H9 (cell line): ENCODE results near the gene KRTAP10-9. TPM values are rescaled to one million over a fixed set of nuclear protein-coding genes. Genes with fewer than 3 reads are reported as not detected.

Experiments
- DNase-seq: peaks from one replicate; pipeline ENCODE4 v3.0.0-alpha.2; 2017
- H2AFZ ChIP-seq: one replicate; pipeline ENCODE4 v1.6.1; 2013; ENCODE audit warnings: mild to moderate bottlenecking, low read length, control low read depth, moderate library complexity
- H2AK5ac ChIP-seq: 2 replicates; pipeline ENCODE4 v1.6.1; 2013; ENCODE audit warnings: low read length, control low read depth, mixed read lengths; ENCODE audit not compliant: insufficient read length
- H2BK120ac ChIP-seq: one replicate; pipeline ENCODE4 v1.6.1; 2013; ENCODE audit warnings: low read depth, mild to moderate bottlenecking, low read length, control low read depth, inconsistent platforms; ENCODE audit not compliant: poor library complexity, severe bottlenecking
- H2BK12ac ChIP-seq: 2 replicates; pipeline ENCODE4 v1.6.1; 2013; ENCODE audit warnings: low read length, control low read depth, mixed read lengths, low read depth; ENCODE audit not compliant: insufficient read length
- H2BK15ac ChIP-seq: 2 replicates; pipeline ENCODE4 v1.6.1; 2013; ENCODE audit warnings: low read depth, low read length, control low read depth
- H2BK20ac ChIP-seq: one replicate; pipeline ENCODE4 v1.6.1; 2013; ENCODE audit warnings: low read depth, mild to moderate bottlenecking, low read length, control low read depth, inconsistent platforms; ENCODE audit not compliant: poor library complexity, severe bottlenecking
- H2BK5ac ChIP-seq: 2 replicates; pipeline ENCODE4 v1.6.1; 2013; ENCODE audit warnings: low read length, control low read depth, mixed read lengths; ENCODE audit not compliant: insufficient read length
- H3K14ac ChIP-seq: 2 replicates; pipeline ENCODE4 v1.6.1; 2013; ENCODE audit warnings: low read length, control low read depth; ENCODE audit not compliant: insufficient read depth
- H3K18ac ChIP-seq: 2 replicates; pipeline ENCODE4 v1.6.1; 2013; ENCODE audit warnings: low read depth, mild to moderate bottlenecking, mixed read lengths, low read length, control low read depth; ENCODE audit not compliant: insufficient read length
- H3K23ac ChIP-seq: 2 replicates; pipeline ENCODE4 v1.6.1; 2013; ENCODE audit warnings: low read length, control low read depth, mixed read lengths, low read depth; ENCODE audit not compliant: insufficient read length
- H3K23me2 ChIP-seq: 2 replicates; pipeline ENCODE4 v1.6.1; 2013; ENCODE audit warnings: low read depth, mild to moderate bottlenecking, mixed read lengths, low read length, control low read depth; ENCODE audit not compliant: insufficient read length, poor library complexity, severe bottlenecking
- H3K27ac ChIP-seq: 2 replicates; pipeline ENCODE4 v1.5.1; 2013; ENCODE audit warnings: low read length, control low read depth, mixed read lengths, low read depth; ENCODE audit not compliant: insufficient read length
- H3K27me3 ChIP-seq: 2 replicates; pipeline ENCODE4 v1.6.1; 2013; ENCODE audit warnings: low read length, control low read depth, inconsistent platforms; ENCODE audit not compliant: insufficient read depth
- H3K4ac ChIP-seq: 2 replicates; pipeline ENCODE4 v1.6.1; 2013; ENCODE audit warnings: low read depth, mild to moderate bottlenecking, control low read depth, inconsistent platforms, low read length, moderate library complexity
- H3K4me1 ChIP-seq: 2 replicates; pipeline ENCODE4 v1.6.1; 2013; ENCODE audit warnings: low read length, control low read depth, inconsistent platforms; ENCODE audit not compliant: insufficient read depth
- H3K4me2 ChIP-seq: 2 replicates; pipeline ENCODE4 v1.6.1; 2013; ENCODE audit warnings: low read length, control low read depth, mixed read lengths; ENCODE audit not compliant: insufficient read length, insufficient read depth
- H3K56ac ChIP-seq: 2 replicates; pipeline ENCODE4 v1.6.1; 2013; ENCODE audit warnings: low read depth, mild to moderate bottlenecking, mixed read lengths, low read length, control low read depth; ENCODE audit not compliant: insufficient read length
- H3K79me1 ChIP-seq: 2 replicates; pipeline ENCODE4 v1.6.1; 2013; ENCODE audit warnings: low read depth, mild to moderate bottlenecking, moderate library complexity, low read length, control low read depth, inconsistent platforms; ENCODE audit not compliant: insufficient read depth, poor library complexity, severe bottlenecking
- H3K79me2 ChIP-seq: 2 replicates; pipeline ENCODE4 v1.6.1; 2013; ENCODE audit warnings: low read length, control low read depth, inconsistent platforms; ENCODE audit not compliant: insufficient read depth
- H3K9ac ChIP-seq: 2 replicates; pipeline ENCODE4 v1.6.1; 2013; ENCODE audit warnings: low read length, control low read depth, mixed read lengths; ENCODE audit not compliant: insufficient read length; ENCODE audit errors: extremely low read depth
- H3K9me3 ChIP-seq: one replicate; pipeline ENCODE4 v1.6.1; 2013; ENCODE audit warnings: low read depth, low read length, inconsistent platforms; ENCODE audit not compliant: control insufficient read depth
- H3T11ph ChIP-seq: one replicate; pipeline ENCODE4 v1.6.1; 2013; ENCODE audit warnings: mild to moderate bottlenecking, low read length, control low read depth, inconsistent platforms
- H4K20me1 ChIP-seq: one replicate; pipeline ENCODE4 v1.6.1; 2013; ENCODE audit not compliant: control insufficient read depth, insufficient read length, insufficient read depth
- H4K5ac ChIP-seq: 2 replicates; pipeline ENCODE4 v1.6.1; 2013; ENCODE audit warnings: low read depth, mild to moderate bottlenecking, mixed read lengths, low read length, control low read depth; ENCODE audit not compliant: insufficient read length
- H4K8ac ChIP-seq: replicated peaks from 2 replicates; pipeline ENCODE4 v1.6.1; 2013; ENCODE audit warnings: low read length, control low read depth, mixed read lengths, low read depth; ENCODE audit not compliant: insufficient read length
- H4K91ac ChIP-seq: 2 replicates; pipeline ENCODE4 v1.6.1; 2013; ENCODE audit warnings: low read depth, mild to moderate bottlenecking, moderate library complexity, mixed read lengths, low read length, control low read depth; ENCODE audit not compliant: insufficient read length
- H3K27ac Mint-ChIP-seq, 3 experiments: 2 replicates in 2 of 3; 3 replicates in 1 of 3; pipeline ENCODE4 v1.8.0; 2020 to 2021; ENCODE audit warnings: mixed read lengths in 3 of 3, mild to moderate bottlenecking in 1 of 3, moderate library complexity in 1 of 3
- H3K27me3 Mint-ChIP-seq: 2 replicates; pipeline ENCODE4 v1.8.0; 2021; ENCODE audit warnings: low read depth, mild to moderate bottlenecking, moderate library complexity, mixed read lengths
- H3K36me3 Mint-ChIP-seq, 3 experiments: 2 replicates in 2 of 3; 3 replicates in 1 of 3; pipeline ENCODE4 v1.8.0; 2020 to 2021; ENCODE audit warnings: low read depth in 3 of 3, mixed read lengths in 3 of 3; ENCODE audit not compliant: insufficient read depth in 1 of 3
- H3K4me1 Mint-ChIP-seq, 2 experiments: 2 replicates each; pipeline ENCODE4 v1.8.0; 2020; ENCODE audit warnings: mixed read lengths in 2 of 2
- H3K4me3 Mint-ChIP-seq, 2 experiments: 2 replicates in 1 of 2; 3 replicates in 1 of 2; pipeline ENCODE4 v1.8.0; 2020 to 2021; ENCODE audit warnings: mild to moderate bottlenecking in 2 of 2, mixed read lengths in 2 of 2, moderate library complexity in 1 of 2
- H3K9me3 Mint-ChIP-seq, 2 experiments: 2 replicates in 1 of 2; 3 replicates in 1 of 2; pipeline ENCODE4 v1.8.0; 2020; ENCODE audit warnings: mild to moderate bottlenecking in 2 of 2, mixed read lengths in 2 of 2, moderate library complexity in 1 of 2
- whole genome bisulfite sequencing: extraction: QIAGEN DNeasy Blood & Tissue Kit; methylation state at CpG from one replicate; pipeline ENCODE4 v1.1.7; 2013; ENCODE audit warnings: missing lambda C conversion rate, low lambda C conversion rate, mixed read lengths; ENCODE audit not compliant: insufficient read length; ENCODE audit errors: extremely low coverage; 5-methylcytosine and 5-hydroxymethylcytosine counted together
- total RNA-seq: library from RNA; stranded (reverse); gene quantifications from 2 replicates; pipeline ENCODE4 v1.2.1, GENCODE V29; 2021
- TF ChIP-seq, protein P1 (sequence below): fragments of 200-600 bp; sonication (generic); conservative IDR thresholded peaks from 3 replicates; pipeline ENCODE4 v1.8.0; 2021; ENCODE audit warnings: antibody characterized with exemption, mild to moderate bottlenecking

KRTAP10-9 gene
- total RNA-seq, 1 experiment from 2014 or later = not detected

DNA sequence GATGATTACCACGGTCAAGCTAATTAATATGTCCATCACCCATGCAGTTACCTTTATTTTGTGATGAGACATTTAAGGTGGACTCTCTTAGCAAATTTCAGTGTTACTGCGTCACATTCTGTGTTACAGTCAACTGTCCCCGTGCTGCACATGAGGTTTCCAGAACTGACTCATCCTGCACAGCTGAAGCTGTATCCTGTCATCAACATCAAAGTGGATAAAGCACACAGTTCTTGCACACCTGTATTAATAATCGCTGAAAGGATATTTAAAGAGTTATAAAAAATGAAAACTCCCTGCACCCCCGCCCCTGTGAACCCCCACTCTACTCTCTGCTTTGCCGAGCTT lies 43.1 kb upstream of the KRTAP10-9 start:
- Mint-ChIP-seq H3K4me3 (no peak overlapping the region), H3K27ac (no peak overlapping the region), H3K36me3 (peaks cover 0 to 16% (median 0%) of the 10 kb centered on the region in 3 experiments; a peak in 5 of 7 replicates), H3K9me3 (peaks cover 4 to 17% of the 10 kb centered on the region in 2 experiments), H3K4me1 (peaks cover 22 to 23% of the 10 kb centered on the region in 2 experiments), H3K27me3 (peaks cover 18% of the 10 kb centered on the region)
- H3K4ac ChIP-seq = no peak overlapping the region
- no peak overlapping the region for H3K4me2 ChIP-seq
- no peak overlapping the region for H4K5ac ChIP-seq
- H3K79me1 ChIP-seq = no peaks in the 10 kb centered on the region
- H3K23ac ChIP-seq = no peak overlapping the region
- H3K14ac ChIP-seq = no peak overlapping the region
- H3K18ac ChIP-seq = no peak overlapping the region
- H3K23me2 ChIP-seq = no peaks in the 10 kb centered on the region
- H3K56ac ChIP-seq = no peak overlapping the region
- H3K27ac ChIP-seq = no peak overlapping the region
- H4K8ac ChIP-seq = no peak overlapping the region
- H2BK120ac ChIP-seq = no peak overlapping the region
- TF ChIP-seq, protein P1, sequence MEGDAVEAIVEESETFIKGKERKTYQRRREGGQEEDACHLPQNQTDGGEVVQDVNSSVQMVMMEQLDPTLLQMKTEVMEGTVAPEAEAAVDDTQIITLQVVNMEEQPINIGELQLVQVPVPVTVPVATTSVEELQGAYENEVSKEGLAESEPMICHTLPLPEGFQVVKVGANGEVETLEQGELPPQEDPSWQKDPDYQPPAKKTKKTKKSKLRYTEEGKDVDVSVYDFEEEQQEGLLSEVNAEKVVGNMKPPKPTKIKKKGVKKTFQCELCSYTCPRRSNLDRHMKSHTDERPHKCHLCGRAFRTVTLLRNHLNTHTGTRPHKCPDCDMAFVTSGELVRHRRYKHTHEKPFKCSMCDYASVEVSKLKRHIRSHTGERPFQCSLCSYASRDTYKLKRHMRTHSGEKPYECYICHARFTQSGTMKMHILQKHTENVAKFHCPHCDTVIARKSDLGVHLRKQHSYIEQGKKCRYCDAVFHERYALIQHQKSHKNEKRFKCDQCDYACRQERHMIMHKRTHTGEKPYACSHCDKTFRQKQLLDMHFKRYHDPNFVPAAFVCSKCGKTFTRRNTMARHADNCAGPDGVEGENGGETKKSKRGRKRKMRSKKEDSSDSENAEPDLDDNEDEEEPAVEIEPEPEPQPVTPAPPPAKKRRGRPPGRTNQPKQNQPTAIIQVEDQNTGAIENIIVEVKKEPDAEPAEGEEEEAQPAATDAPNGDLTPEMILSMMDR = no peak
- no peak for DNase-seq
- no CpG with 5 or more reads among the region's 6 CpGs for WGBS
- no peaks in the 10 kb centered on the region for H3K9me3 ChIP-seq
- no peak overlapping the region for H2AK5ac ChIP-seq
- H2BK15ac ChIP-seq = no peak overlapping the region
- no peaks in the 10 kb centered on the region for H4K20me1 ChIP-seq
- H2BK5ac ChIP-seq = no peak overlapping the region
- H2BK12ac ChIP-seq = no peak overlapping the region
- no peak overlapping the region for H3K9ac ChIP-seq
- H3T11ph ChIP-seq = no peak overlapping the region
- H3K27me3 ChIP-seq = no peaks in the 10 kb centered on the region
- no peak overlapping the region for H2BK20ac ChIP-seq
- no peak overlapping the region for H4K91ac ChIP-seq
- H3K79me2 ChIP-seq = no peaks in the 10 kb centered on the region
- no peaks in the 10 kb centered on the region for H3K4me1 ChIP-seq
- no peak overlapping the region for H2AFZ ChIP-seq
